ENCODE data around the gene PTPRN2. TPM values are rescaled to one million over a fixed set of nuclear protein-coding genes. Genes with fewer than 3 reads are reported as not detected.

The PTPRN2 gene
- polyA plus RNA-seq, 1 of the 3 experiments (the other 2 are of a cell fraction): 4.0 TPM

DNA sequence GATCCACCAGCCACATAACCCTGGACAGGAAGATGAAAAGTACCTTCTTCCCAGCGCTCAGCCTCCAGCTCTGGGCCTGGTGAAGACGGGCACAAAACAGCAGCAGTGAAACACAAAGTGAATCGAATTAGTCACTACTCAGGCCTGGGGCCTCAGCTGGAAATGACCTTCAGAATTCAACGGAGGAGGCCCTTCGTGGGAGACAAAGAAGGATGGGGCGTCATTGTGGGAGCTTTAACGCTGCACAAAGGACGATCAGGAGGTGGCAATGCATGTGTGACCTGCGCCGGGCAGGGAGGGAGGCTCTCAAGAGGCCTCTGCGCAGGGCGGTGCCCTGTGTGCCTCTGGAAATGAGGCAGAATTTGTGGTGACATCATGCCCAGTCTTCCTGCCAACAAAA, 1089.0 kb downstream of the PTPRN2 start:
- no peak for DNase-seq
- CTCF ChIA-PET: no interaction called here
- H3K4me2 ChIP-seq: no peak overlapping the region
- no peaks in the 10 kb centered on the region for H3K36me3 ChIP-seq (replicated peaks in 1 of 2; ENCODE audit: control insufficient read depth in 1 of 2, insufficient read depth in 2 of 2, low read length in 1 of 2)
- no peak for TF ChIP-seq NFIC (IDR thresholded peaks at IDR 0.05; ENCODE audit: borderline replicate concordance)
- no peak for TF ChIP-seq EP300 (IDR thresholded peaks at IDR 0.05; ENCODE audit: borderline replicate concordance in 1 of 2, low read depth in 1 of 2, low read length in 1 of 2)
- TF ChIP-seq SIN3A (IDR thresholded peaks at IDR 0.05; ENCODE audit: borderline replicate concordance, low read depth, low read length): no peak
- no peak for TF ChIP-seq TCF12 (IDR thresholded peaks at IDR 0.05)
- no peak for TF ChIP-seq GATA2 (CRISPR knock-in tag; IDR thresholded peaks at IDR 0.05)
- no peak for TF ChIP-seq RAD21 (IDR thresholded peaks at IDR 0.05; ENCODE audit: low read length)
- no peak for TF ChIP-seq SMC3 (IDR thresholded peaks at IDR 0.05; ENCODE audit: low read depth, low read length)
- H3K9ac ChIP-seq: no peak overlapping the region
- no peaks in the 10 kb centered on the region for H3K9me3 ChIP-seq
- peaks cover 0 to 2% of the 10 kb centered on the region in 2 experiments; a peak in 1 of 4 replicates for H3K4me1 ChIP-seq (ENCODE audit: control insufficient read depth in 1 of 2, insufficient read depth in 2 of 2, low read depth in 1 of 2, low read length in 1 of 2)
- no peak overlapping the region for H3K27ac ChIP-seq (ENCODE audit: low read depth in 2 of 2, low read length in 1 of 2)
- no peak overlapping the region for H3K4me3 ChIP-seq (ENCODE audit: low read depth in 2 of 2, low read length in 1 of 2)
- no peaks in the 10 kb centered on the region for H3K27me3 ChIP-seq (ENCODE audit: insufficient read depth)
- H4K20me1 ChIP-seq (ENCODE audit: insufficient read depth): no peaks in the 10 kb centered on the region
- H3K9me2 ChIP-seq: no peaks in the 10 kb centered on the region
- POLR2A ChIA-PET: no interaction called here
- no peaks in the 10 kb centered on the region for H3K79me2 ChIP-seq (ENCODE audit: insufficient read depth)
- no peaks in the 10 kb centered on the region for H3F3A ChIP-seq (replicated peaks; ENCODE audit: insufficient read depth)
- WGBS (ENCODE audit: low lambda C conversion rate): 61% methylated on average over 12 of the region's 12 CpGs
- H2AFZ ChIP-seq (ENCODE audit: low read depth): no peak overlapping the region

DNA sequence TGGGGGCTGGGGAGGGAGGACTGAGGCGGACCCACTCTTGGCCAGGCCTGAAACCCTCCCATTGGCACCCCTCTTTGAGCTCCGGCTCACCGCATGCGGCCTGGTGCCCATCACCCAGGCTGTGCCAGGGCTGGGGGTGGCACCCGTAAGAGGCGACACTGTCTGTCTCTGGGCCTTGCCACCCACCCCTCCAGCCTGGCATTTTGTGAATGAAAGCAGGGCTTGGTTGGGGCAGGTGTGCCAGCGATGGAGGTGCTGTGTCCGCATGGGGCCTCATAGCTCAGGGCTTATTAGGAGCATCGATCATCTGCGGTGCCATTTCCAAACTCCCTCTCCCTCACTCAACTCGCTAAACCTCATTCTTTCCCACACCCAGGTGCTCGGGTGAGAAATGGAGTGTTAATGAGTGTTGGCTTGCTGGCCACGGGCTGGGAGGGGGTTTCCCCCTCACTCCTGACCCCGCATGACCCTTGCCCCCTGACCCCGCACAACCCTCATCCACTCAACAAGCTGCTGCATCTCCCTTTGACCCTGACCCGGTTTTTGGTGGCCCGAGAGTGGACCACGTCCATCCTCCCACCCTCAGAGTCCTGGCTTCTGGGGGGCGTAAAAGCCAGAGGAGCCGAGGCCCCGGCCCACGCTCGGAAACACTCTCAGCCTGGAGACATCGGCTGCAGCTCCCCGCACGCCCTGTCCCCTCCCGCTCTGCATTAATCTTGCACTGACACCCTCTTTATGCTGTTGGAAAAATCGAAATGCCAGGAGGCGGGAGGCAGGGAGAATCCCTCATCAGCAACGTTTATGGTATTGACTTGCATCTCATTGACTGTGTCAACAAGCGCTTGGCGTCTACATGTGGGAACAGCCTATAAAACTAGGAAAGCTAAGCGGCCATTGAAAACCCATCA, 1089.6 kb downstream of the PTPRN2 start:
- POLR2A ChIA-PET: no interaction called here
- WGBS (ENCODE audit: low lambda C conversion rate): 64% methylated on average over 31 of the region's 33 CpGs
- H3K36me3 ChIP-seq (replicated peaks in 1 of 2; ENCODE audit: control insufficient read depth in 1 of 2, insufficient read depth in 2 of 2, low read length in 1 of 2): no peaks in the 10 kb centered on the region
- H3K4me2 ChIP-seq: no peak overlapping the region
- H4K20me1 ChIP-seq (ENCODE audit: insufficient read depth): no peaks in the 10 kb centered on the region
- H3K9me3 ChIP-seq: no peaks in the 10 kb centered on the region
- H3K4me1 ChIP-seq (ENCODE audit: control insufficient read depth in 1 of 2, insufficient read depth in 2 of 2, low read depth in 1 of 2, low read length in 1 of 2): peaks cover 0 to 2% of the 10 kb centered on the region in 2 experiments; a peak in 1 of 4 replicates
- H3K9ac ChIP-seq: no peak overlapping the region
- no peak for DNase-seq
- H3F3A ChIP-seq (replicated peaks; ENCODE audit: insufficient read depth): no peaks in the 10 kb centered on the region
- CTCF ChIA-PET: interaction anchor here (0.6 kb wide), 1 partner anchor 35 kb away, joined by 3 read pairs; no protein-coding TSS in a partner anchor
- no peaks in the 10 kb centered on the region for H3K79me2 ChIP-seq (ENCODE audit: insufficient read depth)
- no peaks in the 10 kb centered on the region for H3K27me3 ChIP-seq (ENCODE audit: insufficient read depth)
- TF ChIP-seq, protein P1, sequence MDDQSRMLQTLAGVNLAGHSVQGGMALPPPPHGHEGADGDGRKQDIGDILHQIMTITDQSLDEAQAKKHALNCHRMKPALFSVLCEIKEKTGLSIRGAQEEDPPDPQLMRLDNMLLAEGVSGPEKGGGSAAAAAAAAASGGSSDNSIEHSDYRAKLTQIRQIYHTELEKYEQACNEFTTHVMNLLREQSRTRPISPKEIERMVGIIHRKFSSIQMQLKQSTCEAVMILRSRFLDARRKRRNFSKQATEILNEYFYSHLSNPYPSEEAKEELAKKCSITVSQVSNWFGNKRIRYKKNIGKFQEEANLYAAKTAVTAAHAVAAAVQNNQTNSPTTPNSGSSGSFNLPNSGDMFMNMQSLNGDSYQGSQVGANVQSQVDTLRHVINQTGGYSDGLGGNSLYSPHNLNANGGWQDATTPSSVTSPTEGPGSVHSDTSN (IDR thresholded peaks at IDR 0.05): no peak
- TF ChIP-seq MXI1 (IDR thresholded peaks at IDR 0.05; ENCODE audit: low read depth, low read length) (no peak), GATA2 (CRISPR knock-in tag; IDR thresholded peaks at IDR 0.05) (no peak), MEF2A (IDR thresholded peaks at IDR 0.05; ENCODE audit: borderline replicate concordance, low read depth) (no peak), TAF1 (IDR thresholded peaks at IDR 0.05; ENCODE audit: borderline replicate concordance, low read depth, low read length) (no peak), RCOR1 (IDR thresholded peaks at IDR 0.05; ENCODE audit: low read length) (no peak), CHD2 (IDR thresholded peaks at IDR 0.05; ENCODE audit: low read length, partially characterized antibody) (no peak), SMC3 (IDR thresholded peaks at IDR 0.05; ENCODE audit: low read depth, low read length) (no peak), FOXM1 (IDR thresholded peaks at IDR 0.05; ENCODE audit: low read depth) (no peak), NFIC (IDR thresholded peaks at IDR 0.05; ENCODE audit: borderline replicate concordance) (no peak), POLR2AphosphoS5 (IDR thresholded peaks at IDR 0.05; ENCODE audit: low read depth, low read length) (no peak), RXRA (IDR thresholded peaks at IDR 0.05; ENCODE audit: borderline replicate concordance, low read depth) (no peak), TEAD4 (IDR thresholded peaks at IDR 0.05; ENCODE audit: borderline replicate concordance, insufficient read depth) (no peak), YY1 (IDR thresholded peaks at IDR 0.05; ENCODE audit: low read depth) (no peak), RAD21 (IDR thresholded peaks at IDR 0.05; ENCODE audit: low read length) (no peak), EZH2phosphoT487 (IDR thresholded peaks at IDR 0.05; ENCODE audit: borderline replicate concordance, low read depth) (no peak), FOXJ3 (CRISPR knock-in tag; IDR thresholded peaks at IDR 0.05) (no peak)
- TF ChIP-seq, protein P2, sequence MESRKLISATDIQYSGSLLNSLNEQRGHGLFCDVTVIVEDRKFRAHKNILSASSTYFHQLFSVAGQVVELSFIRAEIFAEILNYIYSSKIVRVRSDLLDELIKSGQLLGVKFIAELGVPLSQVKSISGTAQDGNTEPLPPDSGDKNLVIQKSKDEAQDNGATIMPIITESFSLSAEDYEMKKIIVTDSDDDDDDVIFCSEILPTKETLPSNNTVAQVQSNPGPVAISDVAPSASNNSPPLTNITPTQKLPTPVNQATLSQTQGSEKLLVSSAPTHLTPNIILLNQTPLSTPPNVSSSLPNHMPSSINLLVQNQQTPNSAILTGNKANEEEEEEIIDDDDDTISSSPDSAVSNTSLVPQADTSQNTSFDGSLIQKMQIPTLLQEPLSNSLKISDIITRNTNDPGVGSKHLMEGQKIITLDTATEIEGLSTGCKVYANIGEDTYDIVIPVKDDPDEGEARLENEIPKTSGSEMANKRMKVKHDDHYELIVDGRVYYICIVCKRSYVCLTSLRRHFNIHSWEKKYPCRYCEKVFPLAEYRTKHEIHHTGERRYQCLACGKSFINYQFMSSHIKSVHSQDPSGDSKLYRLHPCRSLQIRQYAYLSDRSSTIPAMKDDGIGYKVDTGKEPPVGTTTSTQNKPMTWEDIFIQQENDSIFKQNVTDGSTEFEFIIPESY (IDR thresholded peaks at IDR 0.05; ENCODE audit: borderline replicate concordance, low read depth): no peak
- TF ChIP-seq, protein P3, sequence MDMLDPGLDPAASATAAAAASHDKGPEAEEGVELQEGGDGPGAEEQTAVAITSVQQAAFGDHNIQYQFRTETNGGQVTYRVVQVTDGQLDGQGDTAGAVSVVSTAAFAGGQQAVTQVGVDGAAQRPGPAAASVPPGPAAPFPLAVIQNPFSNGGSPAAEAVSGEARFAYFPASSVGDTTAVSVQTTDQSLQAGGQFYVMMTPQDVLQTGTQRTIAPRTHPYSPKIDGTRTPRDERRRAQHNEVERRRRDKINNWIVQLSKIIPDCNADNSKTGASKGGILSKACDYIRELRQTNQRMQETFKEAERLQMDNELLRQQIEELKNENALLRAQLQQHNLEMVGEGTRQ (IDR thresholded peaks at IDR 0.05; ENCODE audit: borderline replicate concordance, low read depth, low read length): no peak
- H3K27ac ChIP-seq (ENCODE audit: low read depth in 2 of 2, low read length in 1 of 2): no peak overlapping the region
- no peak overlapping the region for H2AFZ ChIP-seq (ENCODE audit: low read depth)
- no peak overlapping the region for H3K4me3 ChIP-seq (ENCODE audit: low read depth in 2 of 2, low read length in 1 of 2)
- H3K9me2 ChIP-seq: no peaks in the 10 kb centered on the region
